ENCODE results near the gene MACROH2A1. TPM values are rescaled to one million over a fixed set of nuclear protein-coding genes. Genes with fewer than 3 reads are reported as not detected.

The MACROH2A1 gene
- total RNA-seq, 6 donors from 2014 or later = 232 to 690 (median 355) TPM

DNA sequence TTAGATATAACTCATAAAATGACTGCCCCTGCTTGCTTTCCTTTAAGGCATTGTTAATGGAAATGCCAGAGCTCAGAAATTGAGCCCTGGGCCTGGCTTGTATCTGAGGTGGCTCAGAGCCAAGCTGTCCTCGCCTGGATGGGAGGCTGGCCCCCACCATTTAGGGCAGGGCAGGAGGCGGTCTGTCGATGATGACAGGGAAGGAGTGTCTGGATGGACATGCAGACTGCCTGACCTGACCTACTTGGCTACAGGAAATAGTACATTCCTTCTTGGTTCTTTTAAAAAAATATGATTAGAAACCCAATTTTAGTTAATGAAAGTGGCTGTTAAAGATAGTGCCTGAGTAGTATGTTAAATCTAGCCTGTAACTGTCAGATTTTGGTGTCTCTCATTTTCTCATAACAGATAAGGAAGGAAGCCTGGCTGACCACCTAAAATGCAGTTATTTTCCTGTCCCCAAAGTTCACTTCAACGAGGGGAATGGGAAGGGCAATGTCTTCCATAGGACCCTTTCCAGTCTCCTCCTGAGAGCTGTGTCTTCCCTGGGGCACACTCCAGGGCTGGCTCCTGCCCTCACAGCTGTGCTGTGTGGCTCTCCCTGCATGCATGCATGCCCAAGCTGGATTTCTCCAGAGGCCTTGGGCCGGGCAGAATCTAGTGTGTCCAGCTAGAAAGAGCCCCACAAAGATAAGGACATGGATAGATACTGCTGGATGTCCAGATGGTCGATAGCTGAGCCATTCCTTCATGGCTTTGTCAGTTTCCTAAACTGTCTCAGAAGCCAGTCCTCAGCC lies 42.3 kb downstream of the MACROH2A1 start:
- Histone ChIP-seq H3K27ac (peak overlapping the region; percentile 38 to 74 (median 58)), H3K9me3 (no peaks in the 10 kb centered on the region), H3K4me3 (no peak overlapping the region), H3K36me3 (peaks cover 0 to 62% (median 21%) of the 10 kb centered on the region in 4 donors), H3K4me1 (peaks cover 10 to 24% (median 15%) of the 10 kb centered on the region in 4 donors), H3K27me3 (no peaks in the 10 kb centered on the region)
- WGBS, 2 donors = 44 to 66% methylated on average over 5 to 6 of the region's 6 CpGs
- ATAC-seq (ENCODE audit: low FRiP score in 2 of 2) (peak; percentile 72 to 78), DNase-seq (no peak)
- TF ChIP-seq, protein P1, sequence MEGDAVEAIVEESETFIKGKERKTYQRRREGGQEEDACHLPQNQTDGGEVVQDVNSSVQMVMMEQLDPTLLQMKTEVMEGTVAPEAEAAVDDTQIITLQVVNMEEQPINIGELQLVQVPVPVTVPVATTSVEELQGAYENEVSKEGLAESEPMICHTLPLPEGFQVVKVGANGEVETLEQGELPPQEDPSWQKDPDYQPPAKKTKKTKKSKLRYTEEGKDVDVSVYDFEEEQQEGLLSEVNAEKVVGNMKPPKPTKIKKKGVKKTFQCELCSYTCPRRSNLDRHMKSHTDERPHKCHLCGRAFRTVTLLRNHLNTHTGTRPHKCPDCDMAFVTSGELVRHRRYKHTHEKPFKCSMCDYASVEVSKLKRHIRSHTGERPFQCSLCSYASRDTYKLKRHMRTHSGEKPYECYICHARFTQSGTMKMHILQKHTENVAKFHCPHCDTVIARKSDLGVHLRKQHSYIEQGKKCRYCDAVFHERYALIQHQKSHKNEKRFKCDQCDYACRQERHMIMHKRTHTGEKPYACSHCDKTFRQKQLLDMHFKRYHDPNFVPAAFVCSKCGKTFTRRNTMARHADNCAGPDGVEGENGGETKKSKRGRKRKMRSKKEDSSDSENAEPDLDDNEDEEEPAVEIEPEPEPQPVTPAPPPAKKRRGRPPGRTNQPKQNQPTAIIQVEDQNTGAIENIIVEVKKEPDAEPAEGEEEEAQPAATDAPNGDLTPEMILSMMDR (IDR thresholded peaks at IDR 0.05) = no peak
- TF ChIP-seq EP300 (IDR thresholded peaks at IDR 0.05) (no peak), POLR2AphosphoS5 (IDR thresholded peaks at IDR 0.05) (peak; percentile 11 to 51), POLR2A (IDR thresholded peaks at IDR 0.05) (no peak)

DNA sequence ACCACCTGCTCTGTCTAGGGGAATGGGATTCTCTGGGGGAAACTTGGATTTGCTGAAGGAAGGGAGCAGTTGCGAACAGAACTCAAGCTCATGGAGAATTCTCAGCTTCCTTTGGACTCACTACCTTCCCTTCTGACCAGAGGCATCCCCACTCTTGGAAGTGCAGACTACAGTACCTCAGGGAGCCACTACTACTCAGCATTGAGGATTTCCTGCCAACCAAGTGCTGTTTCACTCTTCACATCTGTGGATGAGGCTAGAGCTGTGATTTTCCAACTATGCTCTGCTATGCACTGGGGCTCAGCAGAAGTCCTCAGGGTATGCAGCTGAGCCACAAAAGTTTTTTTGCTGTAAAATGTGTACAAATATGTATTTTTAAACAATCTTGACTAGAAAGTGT lies 43.9 kb downstream of the MACROH2A1 start:
- ATAC-seq (ENCODE audit: low FRiP score in 2 of 2) = peak in 1 of 2 donors; percentile 59
- H3K4me3 ChIP-seq = no peak overlapping the region
- WGBS, 2 donors = 100% methylated on average over 1 of the region's 1 CpG
- H3K27ac ChIP-seq = no peak overlapping the region
- no peaks in the 10 kb centered on the region for H3K9me3 ChIP-seq
- no peak for DNase-seq
- peaks cover 10 to 17% (median 15%) of the 10 kb centered on the region in 4 donors for H3K4me1 ChIP-seq
- peaks cover 6 to 59% (median 22%) of the 10 kb centered on the region in 4 donors for H3K36me3 ChIP-seq
- H3K27me3 ChIP-seq = no peaks in the 10 kb centered on the region
- no peak for TF ChIP-seq EP300 (IDR thresholded peaks at IDR 0.05)
- no peak for TF ChIP-seq POLR2AphosphoS5 (IDR thresholded peaks at IDR 0.05)
- no peak for TF ChIP-seq POLR2A (IDR thresholded peaks at IDR 0.05)
- TF ChIP-seq, protein P1 (IDR thresholded peaks at IDR 0.05) = no peak

DNA sequence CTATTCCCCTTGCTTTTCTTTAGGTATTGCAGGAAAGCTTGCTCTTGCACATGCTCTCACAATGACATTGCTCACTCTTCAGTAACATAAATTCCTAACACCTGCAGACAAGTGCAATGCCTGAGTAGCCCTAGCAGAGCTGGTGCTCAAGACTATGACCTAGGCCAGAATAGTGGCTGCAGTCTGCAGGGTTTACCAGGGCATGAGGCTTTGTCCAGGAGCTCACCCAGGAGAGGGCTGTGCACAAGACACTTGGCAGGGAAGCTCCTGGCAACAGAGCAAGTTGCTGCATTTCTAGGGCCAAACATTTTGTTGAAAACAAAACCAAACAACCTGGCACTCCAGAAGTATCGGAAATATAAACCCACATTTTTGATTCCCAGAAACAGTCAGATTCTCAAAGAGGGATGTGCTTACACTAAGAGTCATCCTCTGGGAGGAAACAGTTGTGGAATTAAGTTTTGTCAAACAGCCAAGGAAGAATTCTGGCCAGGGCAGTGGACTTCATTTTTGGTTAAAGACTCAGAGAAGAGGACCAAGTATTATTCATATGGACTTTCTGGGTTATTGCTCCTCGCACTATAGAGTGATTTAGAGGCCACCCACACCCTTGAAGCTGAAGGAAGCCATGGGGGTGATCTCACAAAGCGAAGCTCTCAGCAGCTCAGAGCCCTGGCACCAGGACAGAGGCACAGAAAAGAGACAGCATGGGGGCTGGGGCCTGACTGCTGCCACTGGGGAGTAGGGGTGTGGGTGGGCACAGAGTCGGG lies 44.9 kb downstream of the MACROH2A1 start:
- no peaks in the 10 kb centered on the region for H3K27me3 ChIP-seq
- H3K4me1 ChIP-seq = peaks cover 10 to 16% (median 14%) of the 10 kb centered on the region in 4 donors
- peaks cover 6 to 58% (median 26%) of the 10 kb centered on the region in 4 donors for H3K36me3 ChIP-seq
- 76 to 85% methylated on average over 4 of the region's 4 CpGs for WGBS, 2 donors
- no peak for TF ChIP-seq POLR2A (IDR thresholded peaks at IDR 0.05)
- TF ChIP-seq POLR2AphosphoS5 (IDR thresholded peaks at IDR 0.05) = no peak
- TF ChIP-seq, protein P1 (IDR thresholded peaks at IDR 0.05) = no peak
- no peaks in the 10 kb centered on the region for H3K9me3 ChIP-seq
- no peak for DNase-seq
- ATAC-seq (ENCODE audit: low FRiP score in 2 of 2) = peak in 1 of 2 donors; percentile 57
- H3K27ac ChIP-seq = peak overlapping the region in 2 of 4 donors; percentile 25 to 42
- H3K4me3 ChIP-seq = no peak overlapping the region

DNA sequence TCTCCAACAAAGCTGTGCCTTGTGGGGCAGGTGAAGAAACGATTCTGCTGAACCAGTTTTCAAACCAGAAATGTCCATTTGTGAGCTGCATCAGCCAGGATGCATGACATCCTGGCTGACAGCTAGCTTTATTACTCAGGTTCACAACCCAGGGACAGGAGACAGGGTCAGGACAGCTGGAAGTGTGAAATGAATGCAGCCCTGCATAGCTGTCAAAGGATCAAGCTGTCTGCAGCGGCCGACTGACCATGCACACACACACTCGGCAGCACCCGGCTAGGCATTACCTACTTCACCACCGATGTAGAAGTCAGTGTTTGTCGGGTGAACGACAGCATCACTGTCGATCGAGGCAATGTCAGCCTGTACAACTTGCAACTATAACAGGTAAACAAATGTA lies 48.5 kb downstream of the MACROH2A1 start:
- no peak for DNase-seq
- no peak for ATAC-seq (ENCODE audit: low FRiP score in 2 of 2)
- Histone ChIP-seq H3K9me3 (no peaks in the 10 kb centered on the region), H3K27me3 (no peaks in the 10 kb centered on the region), H3K27ac (no peak overlapping the region), H3K4me3 (no peak overlapping the region), H3K4me1 (peaks cover 5 to 7% (median 5%) of the 10 kb centered on the region in 4 donors), H3K36me3 (peaks cover 13 to 70% (median 32%) of the 10 kb centered on the region in 4 donors)
- no peak for TF ChIP-seq EP300 (IDR thresholded peaks at IDR 0.05)
- no peak for TF ChIP-seq POLR2A (IDR thresholded peaks at IDR 0.05)
- TF ChIP-seq, protein P1 (IDR thresholded peaks at IDR 0.05) = no peak
- TF ChIP-seq POLR2AphosphoS5 (IDR thresholded peaks at IDR 0.05) = no peak
- WGBS, 2 donors = 85 to 95% methylated on average over 9 to 10 of the region's 10 CpGs
